Left cardiac atrium (tissue), 4 donors: ENCODE results near the gene ERICH3. TPM values are rescaled to one million over a fixed set of nuclear protein-coding genes. Genes with fewer than 3 reads are reported as not detected.

Experiments
- ATAC-seq, 2 donors: fragments of 200-7000 bp; cut with Tn5 transposase; one replicate each; pipeline ENCODE4 v1.9.1; 2020; ENCODE audit warnings: mild to moderate bottlenecking in 2 of 2, moderate library complexity in 2 of 2
- DNase-seq: peaks from one replicate; pipeline ENCODE4 v3.0.0-alpha.2; 2020
- intact Hi-C, 2 donors: fragments of 100-400 bp; cut with DNase I; formaldehyde crosslinking; loops; one replicate each; pipeline versions ENCODE4 v1.14.1 to v1.15.1; 2022 to 2023
- total RNA-seq, 2 donors: library from RNA; stranded (reverse); fragmentation: NEBNext Ultra II Directional; extraction: Animal tissue kit (Norgen Biotek cat#: 25700); gene quantifications; one replicate each; pipeline ENCODE4 v1.2.1, GENCODE V29; 2021
- donor health status: DM: no; HTN: yes; CAD: no.
- donor health status: DM: no; HTN: yes; CAD: no; lungs with severe emphysema.
- donor health status: DM: yes; HTN: yes; CAD: no.
- donor health status: Dilated cardiomyopathy.

Gene ERICH3
- total RNA-seq, 2 donors from 2014 or later: not detected

DNA sequence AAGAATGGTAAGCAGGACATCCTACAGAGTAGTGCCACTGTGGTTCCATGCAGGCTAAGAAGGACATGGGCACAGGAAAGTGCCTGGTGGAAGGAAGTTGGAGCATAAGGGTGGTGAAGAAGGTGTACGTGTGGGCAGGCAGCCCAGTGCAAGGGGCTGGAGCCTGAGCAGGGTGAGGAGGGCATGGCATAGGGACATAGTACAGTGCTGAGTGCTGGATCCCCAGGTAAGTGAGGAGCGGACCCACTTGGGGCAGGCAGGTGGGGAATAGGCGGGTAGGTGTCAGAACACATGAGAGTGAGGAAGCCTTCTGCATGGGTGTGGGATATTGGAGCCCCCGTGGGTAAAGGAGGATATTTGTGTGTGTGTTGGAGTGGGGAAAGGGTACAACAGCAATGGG is 145.5 kb downstream of the ERICH3 start:
- intact Hi-C loops: no loop called here
- ATAC-seq (no peak), DNase-seq (no peak)

DNA sequence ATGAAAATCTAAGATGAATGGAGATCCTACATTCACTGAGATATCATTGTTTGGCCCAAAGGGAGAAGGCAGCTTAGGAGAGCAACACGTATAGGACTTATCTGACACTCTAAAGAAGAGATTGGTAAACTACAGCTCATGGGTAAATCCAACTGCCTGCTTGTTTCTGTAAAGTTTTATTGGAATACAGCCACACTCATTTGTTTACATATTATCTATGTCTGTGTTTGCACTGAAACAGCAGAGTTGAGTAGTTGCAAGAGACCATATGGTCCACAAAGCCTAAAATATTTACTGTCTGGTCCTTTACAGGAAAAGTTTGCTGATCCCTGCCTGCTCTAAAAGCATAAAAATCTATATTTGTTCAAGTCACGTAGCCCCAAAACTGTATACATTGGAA is 146.9 kb downstream of the ERICH3 start:
- intact Hi-C loops: no loop called here
- no peak for DNase-seq
- ATAC-seq: no peak

DNA sequence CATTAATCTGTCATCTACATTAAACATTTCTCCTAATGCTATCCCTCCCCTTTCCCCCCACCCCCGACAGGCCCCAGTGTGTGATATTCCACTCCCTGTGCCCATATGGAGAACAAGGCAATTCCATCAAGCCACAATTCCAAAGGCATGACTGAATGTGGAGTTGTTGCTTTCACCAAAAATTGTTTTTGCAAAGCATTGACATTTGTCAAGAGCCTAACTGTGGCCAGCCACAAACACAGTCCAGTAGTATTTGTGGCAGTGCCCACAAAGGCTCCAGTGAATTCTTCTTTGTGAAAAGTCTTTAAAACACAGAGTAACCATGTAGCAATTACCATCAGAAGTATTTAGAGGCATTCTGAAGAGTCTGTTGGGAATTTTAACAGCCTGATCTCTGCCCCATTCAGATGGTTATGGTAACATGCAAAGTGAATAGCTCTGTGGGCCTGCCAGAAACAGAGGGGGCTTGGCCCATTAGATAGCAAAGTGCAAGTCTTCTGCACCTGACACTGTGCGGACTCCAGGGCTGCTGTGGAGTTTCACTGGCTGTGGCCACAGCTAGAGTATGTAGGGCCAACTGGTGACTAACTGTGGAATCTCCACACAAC is 149.6 kb downstream of the ERICH3 start:
- ATAC-seq: no peak
- intact Hi-C loops: no loop called here
- no peak for DNase-seq

DNA sequence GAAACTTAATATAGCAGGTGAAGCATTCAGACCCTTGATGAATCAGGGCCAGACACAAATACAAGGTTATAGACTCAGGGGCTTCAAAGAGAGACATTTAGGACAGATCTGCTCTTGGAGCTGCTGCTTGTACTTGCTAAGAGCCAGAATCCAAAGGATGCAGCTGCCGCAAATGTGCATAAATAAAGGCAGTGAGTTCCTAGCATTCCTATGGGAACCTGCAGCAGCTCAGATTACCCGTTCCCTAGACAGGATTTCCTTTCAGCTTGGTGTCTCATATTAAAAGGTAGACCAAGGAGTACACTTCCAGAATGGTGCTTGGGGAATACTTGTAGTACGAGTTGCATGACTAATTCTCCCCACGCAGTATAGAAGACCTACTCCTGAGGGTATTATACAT is 151.4 kb downstream of the ERICH3 start:
- ATAC-seq: no peak
- DNase-seq: no peak
- intact Hi-C loops: no loop called here

Other genes starting within 250 kb of the ERICH3 start
- gene LRRC53, start 161.2 kb downstream of the ERICH3 start, total RNA-seq: not detected
- 10 to 100 TPM; 23.6 to 35.5 TPM for gene CRYZ, start 59.3 kb upstream of the ERICH3 start, total RNA-seq
- 10 to 100 TPM; 20.9 to 21.1 TPM for gene TYW3, start 59.4 kb upstream of the ERICH3 start, total RNA-seq